Iris pigment epithelial cell (primary cell): ENCODE data around the gene ARL10.

ENCODE experiments used
- DNase-seq: peaks from one replicate; pipeline ENCODE4 v3.0.0-alpha.2; 2011; ENCODE audit warnings: low read depth

Gene ARL10

DNA sequence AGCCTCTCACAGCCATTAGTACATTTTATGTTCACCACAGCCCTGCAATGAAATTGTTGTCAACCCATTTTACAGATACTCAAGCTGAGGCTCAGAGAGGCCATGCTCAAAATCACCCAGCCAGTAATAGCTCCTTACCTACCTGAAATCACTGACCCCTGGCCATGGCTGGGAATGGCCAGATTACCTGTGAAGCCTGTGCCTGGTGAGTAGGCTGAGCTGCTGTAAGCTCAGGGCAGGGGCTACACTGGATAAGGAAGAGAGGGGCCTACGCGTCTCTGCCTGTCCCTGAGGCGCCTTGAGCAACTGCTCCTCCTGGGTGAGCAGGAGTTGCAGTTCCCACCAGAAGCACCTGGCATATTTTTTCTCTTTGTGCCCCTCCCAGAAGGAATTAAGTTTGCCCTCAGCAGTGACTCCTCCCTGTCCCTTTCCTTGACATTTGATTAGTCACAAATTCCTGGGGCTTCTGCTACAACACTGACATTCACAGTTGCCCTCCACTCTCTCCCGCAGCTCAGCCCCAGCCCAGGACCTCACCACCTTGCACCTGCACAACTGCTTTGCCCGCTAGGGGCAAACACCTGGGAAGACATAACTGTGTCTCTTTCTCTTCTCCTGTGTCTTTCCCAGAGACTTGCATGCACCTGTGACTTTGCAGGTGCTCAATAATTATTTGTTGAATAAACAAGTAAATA, 45.3 kb downstream of the ARL10 start:
- no peak for DNase-seq

DNA sequence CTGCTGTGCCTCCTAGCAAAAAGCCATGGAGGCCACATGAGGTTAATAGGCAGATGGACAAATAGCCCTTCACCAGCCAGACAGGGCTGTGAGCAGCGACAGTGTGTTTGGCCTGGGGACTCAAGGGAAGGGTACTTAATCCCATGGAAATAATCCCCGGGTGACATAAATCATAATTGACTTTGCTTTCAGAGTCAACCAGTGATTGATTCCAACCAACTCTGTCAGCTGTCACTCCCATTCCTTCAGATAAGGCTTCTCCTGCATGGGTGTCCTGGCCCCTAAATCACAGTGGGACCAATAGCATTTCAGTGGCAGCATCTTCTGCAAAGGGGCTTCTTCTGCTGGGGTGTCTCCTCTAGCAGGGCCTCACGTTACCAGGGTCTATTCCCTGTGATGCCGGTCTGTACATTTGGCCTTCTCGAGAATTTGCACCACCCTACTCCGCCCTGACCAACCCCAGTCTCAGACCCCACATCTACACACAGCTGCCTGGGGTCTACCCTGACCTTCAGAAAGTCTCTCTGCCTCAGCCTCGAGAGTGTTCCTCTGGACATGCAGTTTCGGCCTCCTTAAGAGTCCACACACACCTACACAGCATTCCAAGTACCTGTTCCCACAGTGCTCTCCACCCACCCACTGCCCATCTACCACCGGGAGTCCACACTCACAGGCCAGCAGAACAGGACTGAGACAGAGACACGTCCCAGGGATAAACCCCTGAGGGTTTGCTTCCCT, 47.4 kb downstream of the ARL10 start:
- DNase-seq, result no peak

DNA sequence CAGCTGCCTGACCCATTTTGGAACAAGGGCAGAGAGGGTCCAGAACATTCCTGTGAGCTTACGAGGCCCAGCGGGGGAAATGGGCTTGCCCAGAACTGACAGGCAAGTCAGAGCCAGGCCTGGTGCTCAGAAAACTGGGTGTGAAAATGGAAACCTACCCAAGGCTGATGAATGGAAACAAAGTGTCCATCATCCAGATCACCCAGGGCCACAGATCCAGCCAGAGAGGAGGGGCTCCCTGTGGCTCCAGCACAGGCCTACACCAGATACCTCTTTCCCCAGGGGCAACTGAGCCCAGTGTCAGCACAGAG, 47.9 kb downstream of the ARL10 start:
- peak; percentile 64 for DNase-seq

DNA sequence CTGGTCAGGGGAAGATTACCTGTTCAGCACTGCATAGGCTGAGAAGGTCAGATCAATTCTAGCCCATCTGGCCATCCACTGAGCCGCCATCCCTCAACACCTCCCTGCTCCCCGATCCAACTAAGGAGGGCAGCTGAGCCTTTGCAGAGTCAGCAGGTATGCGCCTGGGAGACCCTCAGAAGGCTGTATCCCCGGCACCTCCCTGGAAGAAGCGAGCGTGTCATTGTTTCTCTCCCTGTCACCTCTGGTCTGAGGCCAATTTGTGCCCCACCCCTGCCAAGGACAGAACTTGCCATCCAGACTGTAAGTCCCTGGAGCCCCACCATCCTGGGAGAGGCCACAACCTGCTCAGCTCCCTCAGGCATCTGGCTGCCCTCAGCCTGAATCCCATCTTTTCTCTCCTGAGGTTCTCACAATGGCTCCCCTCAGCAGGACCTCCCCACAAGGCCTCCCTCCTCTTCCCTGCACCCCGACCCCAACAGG, 48.5 kb downstream of the ARL10 start:
- no peak for DNase-seq

DNA sequence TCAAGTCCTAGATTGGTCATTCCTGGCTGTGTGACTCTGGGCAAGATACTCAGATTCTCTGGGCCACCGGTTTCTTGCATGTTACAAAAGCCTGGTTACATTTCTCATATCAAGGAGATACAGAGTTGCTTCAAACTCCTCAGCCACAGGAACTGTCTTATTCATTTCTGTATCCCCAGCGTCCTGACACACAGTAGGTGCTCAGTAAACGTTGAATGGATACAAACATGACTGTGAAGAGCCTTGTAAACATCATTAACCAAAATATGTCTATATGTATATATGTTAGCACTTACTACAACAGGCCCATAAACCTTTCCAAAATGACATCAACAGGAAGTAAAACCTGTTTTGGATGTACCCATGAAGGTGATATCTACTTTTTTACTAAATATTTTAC, 49.4 kb downstream of the ARL10 start:
- no peak for DNase-seq

DNA sequence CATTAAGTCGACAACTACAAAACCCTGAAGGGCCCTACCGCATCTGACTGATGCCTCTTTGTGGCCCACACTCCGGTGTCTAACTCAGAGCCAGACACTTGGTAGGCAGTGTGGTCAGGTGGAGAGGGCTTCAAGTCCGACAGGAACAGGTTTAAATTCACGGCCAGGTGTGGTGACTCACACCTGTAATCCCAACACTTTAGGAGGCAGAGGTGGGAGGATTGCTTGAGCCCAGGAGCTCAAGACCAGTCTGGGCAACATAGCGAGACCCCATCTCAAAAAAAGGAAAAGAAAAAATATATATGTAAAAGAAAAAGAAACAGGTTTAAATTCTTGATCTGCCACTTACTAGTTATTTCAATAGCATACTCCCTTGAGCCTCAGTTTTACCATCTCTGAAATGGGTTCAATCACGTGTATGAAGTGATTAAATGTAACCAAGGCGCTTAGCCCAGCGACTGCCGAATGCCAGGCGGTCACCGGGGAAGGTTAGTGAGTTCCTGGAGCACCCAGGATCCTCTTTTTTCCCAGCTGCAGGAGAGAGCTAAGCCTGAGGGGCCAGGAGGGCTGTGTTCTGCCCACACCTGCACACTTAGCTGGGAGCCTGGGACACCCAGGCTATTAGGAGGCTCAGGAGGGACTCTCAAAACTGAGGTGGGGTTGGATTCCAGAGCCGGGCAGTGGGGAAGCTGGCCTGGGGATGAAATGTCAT, 50.1 kb downstream of the ARL10 start:
- DNase-seq, result no peak

DNA sequence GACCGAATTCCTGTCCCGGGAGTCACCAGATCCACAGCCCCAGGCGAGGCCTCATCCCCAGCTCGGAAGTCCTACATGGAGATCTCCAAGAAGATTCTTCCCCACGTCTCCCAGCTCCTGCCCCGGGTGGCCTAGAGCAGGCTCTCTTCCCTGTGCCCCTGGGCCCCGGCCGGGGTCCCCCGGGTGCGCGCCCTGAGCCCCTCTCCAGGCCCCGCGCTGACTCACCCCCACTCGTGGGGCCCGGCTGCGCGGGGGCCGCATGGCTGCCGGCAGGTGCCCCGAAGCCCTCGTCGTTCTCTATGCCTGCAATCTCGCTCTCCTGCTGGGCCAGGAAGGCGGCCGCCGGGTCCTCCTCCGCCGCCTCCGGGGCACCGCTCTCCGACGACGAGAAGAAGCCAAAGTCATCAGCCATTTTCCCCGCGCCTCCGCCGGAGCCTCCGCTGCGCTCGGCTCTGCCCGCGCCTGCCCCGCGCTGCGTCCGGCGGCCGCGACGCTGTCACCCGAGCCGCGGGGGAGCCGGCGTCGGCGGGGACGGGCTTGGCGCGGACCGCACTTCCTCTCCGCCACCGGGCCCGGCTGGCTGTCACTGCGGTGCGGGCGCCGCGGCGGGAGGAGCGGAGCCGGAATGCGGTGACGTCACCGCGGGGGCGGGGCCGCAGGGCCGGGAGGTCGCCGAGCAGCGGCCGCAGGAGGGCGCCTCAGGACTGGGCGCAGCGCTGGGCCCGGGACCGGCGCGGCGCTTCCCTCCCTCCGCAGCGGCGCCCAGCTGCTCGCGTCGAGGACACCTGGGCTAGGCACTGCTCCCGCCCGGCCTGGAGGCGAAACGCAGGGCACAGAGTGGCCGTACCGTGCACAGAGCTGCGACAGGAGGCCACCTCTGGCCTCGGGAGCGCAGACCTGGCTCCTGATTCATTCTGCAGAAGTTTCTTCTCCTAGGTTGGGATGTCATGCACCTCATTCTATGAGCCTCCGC, 51.0 kb downstream of the ARL10 start, which contains the start of gene CLTB:
Gene CLTB, minus strand, starts transcription at position 588 of the 973 bp plus-strand sequence. Its CDS starts 176 bp downstream, at position 412.
- peak; percentile 80 for DNase-seq

DNA sequence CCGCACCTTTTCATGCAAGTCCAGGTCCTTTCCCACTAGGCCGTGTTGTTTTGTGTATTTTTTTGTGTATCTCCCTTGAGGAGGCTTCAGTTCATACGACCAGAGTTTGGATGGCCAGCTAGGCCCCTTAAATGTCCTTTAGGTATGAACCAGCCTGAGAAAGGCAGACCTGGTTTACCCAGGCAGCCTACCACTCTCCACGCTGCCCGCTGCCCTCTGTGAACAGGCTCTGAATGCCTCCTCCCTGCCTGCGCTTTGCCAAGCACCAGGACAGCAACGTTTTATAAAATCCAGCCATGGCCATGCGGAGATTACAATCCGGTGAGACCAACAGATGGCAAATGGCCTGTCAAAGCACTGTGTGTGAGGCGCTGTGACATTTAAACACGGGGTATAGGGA, 51.7 kb downstream of the ARL10 start:
- DNase-seq, result no peak

DNA sequence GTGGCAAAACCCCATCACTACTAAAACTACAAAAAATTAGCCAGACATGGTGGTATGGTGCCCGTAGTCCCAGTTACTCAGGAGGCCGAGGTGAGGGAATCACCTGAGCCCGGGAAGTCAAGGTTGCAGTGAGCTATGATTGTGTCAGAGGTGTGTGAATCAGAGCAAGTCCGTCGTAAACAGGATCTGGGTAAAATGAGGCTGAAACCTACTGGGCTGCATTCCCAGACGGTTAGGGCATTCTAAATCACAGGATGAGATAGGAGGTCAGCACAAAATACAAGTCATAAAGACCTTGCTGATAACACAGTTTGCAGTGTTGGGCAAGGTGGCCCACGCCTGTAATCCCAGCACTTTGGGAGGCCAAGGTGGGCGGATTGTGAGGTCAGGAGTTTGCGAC, 53.0 kb downstream of the ARL10 start:
- DNase-seq, result peak; percentile 68

DNA sequence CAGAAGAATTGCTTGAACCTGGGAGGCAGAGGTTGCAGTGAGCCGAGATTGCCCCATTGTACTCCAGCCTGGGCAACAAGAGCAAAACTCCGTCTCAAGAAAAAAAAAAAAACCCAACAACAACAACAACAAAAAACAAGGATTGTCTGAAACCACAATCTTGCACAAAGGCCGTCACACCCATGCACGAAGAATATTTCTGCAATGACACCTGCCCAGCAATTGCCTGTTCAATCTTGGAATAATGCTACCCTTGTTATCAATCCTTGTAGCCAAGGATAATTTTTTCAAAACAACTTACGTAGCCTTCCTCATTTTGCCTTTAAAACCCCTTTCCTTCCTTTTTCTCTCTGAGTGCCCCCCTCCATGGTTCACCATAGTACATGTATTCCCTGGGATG, 54.8 kb downstream of the ARL10 start:
- DNase-seq, result no peak

DNA sequence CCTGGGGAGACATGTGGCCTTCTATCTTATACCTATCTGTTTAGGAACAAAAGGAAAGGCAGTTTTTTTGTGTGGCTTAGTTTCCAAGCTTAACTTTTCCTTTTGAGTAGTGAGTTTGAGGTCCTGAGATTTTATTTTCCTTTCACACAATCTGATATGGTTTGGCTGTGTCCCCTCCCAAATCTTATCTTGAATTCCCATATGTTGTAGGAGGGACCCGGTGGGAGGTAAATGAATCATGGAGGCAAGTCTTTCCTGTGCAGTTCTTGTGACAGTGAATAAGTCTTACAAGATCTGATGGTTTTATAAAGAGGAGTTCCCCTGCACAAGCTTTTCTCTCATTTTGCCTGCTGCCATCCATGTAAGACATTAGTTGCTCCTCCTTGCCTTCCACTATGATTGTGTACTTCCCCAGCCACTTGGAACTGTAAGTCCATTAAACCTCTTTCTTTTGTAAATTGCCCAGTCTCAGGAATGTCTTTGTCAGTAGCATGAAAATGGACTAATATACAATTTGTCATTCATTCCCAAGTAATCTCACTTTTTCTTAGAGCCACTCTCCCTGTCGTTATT, 55.8 kb downstream of the ARL10 start:
- DNase-seq, result no peak

DNA sequence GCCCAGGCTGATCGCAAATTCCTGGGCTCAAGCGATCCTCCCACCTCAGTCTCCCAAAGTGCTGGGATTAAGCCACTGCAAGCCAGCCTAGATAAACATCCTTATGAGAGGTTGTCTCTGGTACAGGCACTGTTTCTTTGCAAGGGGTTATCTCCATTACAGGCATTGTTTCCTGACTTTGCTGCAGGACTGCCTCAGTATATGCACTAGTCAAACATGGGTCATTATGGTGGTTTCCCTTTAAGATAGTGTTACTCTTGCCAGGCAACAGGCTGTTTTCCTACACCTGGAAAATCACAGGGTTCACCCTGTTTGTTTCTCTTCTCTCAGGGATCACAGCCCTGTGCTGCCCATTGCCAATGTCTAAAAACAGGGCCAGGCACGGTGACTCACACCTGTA, 58.9 kb downstream of the ARL10 start:
- DNase-seq, result no peak

DNA sequence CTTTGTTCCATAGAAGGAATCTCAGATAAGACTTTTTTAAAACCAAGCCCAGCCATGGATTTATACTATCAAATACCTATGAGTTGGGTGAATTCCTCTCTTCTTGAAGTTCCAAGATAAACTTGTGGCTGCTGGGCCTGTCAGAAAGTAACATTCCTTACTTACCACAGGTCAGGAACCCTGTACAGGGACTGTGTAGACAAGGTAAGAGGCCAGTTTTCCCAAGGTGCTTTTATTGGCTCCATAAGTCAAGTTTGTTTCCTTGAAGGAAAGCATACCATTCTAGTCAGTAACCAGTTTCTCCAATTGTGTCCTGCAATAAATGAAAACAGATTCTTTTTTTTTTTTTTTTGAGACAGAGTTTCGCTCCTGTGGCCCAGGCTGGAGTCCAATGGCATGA, 59.9 kb downstream of the ARL10 start:
- DNase-seq, result peak; percentile 46

DNA sequence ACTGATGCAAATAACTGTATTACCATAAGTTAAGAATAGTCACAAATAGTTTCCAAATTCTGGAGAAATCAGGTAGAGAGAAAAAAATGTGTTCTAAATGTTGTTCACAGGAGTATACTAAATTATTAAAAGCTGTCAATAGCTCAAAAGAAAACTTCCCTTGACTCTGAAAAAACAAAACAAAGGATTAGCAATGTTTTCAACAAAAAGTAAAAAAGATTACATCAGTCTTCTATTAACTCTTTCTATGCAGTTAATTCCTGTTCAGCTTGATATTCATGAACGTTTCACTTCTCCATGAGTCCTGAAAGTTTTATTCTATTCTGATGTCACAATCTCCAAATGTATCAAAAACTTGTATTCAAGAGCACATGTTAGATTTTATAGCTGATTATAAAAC, 60.5 kb downstream of the ARL10 start:
- DNase-seq, result no peak

DNA sequence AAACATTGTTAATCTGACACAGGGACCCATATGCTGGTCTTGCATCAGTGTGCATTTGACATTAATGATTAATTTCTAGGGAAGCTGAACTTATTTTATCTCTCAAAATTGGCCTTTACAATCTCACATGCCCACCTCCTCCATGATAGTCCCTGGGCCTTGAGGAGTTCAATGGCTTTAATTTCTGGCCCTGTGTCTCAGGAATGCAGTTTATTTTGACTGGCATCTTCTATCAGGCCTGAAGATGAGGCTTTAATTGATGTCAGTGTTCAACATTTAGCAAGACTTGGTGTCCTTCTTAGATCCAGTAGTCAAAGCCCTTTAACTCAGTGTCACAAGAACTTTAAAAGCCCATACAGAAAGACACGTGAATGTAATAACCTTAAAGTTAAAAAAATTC, 61.6 kb downstream of the ARL10 start:
- DNase-seq, result no peak

DNA sequence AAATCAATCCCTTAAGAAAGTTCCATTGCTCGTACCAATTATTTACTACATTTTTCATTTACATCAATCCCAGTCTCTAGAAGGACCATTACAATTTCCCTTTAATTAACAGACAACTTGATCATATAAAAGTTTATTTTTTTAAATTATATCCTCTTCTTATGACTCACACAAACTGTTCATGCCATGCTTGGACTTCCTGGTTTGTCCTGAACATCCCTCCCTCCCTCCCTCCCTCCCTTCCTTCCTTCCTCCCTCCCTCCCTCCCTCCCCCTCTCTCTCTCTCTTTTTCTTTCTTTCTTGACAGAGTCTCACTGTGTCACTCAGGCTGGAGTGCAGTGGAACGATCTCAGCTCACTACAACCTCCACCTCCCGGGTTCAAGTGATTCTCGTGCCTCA, 62.7 kb downstream of the ARL10 start:
- DNase-seq, result no peak

DNA sequence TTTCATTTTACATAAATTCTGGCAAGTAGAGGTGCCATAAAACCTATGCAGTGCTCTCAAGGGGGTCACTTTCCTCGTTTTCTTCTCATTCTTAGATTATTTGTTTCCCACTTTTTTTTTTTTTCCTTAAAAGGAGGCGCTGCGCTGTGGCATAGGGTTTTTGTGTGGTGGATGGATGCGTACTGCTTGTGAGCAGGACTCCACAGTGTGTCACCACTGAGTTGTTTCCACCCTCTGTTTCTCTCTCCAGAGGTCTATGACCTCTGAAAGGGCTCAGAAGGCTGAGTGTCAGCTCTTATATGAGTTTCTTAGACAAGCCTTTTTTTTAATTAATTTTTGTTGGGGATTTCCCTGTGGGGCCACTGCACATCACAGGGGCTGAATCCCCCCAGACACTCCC, 64.7 kb downstream of the ARL10 start:
- no peak for DNase-seq
